Measurements from ENCODE around the gene FGF4.

- no peak for TF ChIP-seq POLR2A (IDR thresholded peaks at IDR 0.05; ENCODE audit: low read length)
- TF ChIP-seq GATA1 (IDR thresholded peaks at IDR 0.05; ENCODE audit: low read depth, low read length) = no peak
Observed at GRCh38 chr11:69814902-69815301, 39.8 kb upstream of the FGF4 start.

Data from erythroblast (primary cell).